MM.1S (cell line): ENCODE measurements around the gene AGAP1.

ENCODE experiments used
- DNase-seq: peaks from one replicate; pipeline ENCODE4 v3.0.0-alpha.2; 2015
- H2AFZ ChIP-seq: fragments of 300-600 bp; sonication (generic); 2 replicates; pipeline ENCODE4 v1.6.0; 2016; ENCODE audit warnings: antibody characterized with exemption, low read length
- H3F3A ChIP-seq: fragments of 300-600 bp; sonication (generic); 2 replicates; pipeline ENCODE4 v1.6.1; 2016; ENCODE audit warnings: mild to moderate bottlenecking, antibody characterized with exemption, low read length, moderate library complexity, mixed read lengths; ENCODE audit not compliant: insufficient read depth
- H3K27ac ChIP-seq: fragments of 300-600 bp; sonication (generic); 2 replicates; pipeline ENCODE4 v1.5.1; 2016; ENCODE audit warnings: mild to moderate bottlenecking, low read length
- H3K27me3 ChIP-seq: fragments of 300-600 bp; sonication (generic); replicated peaks from 2 replicates; pipeline ENCODE4 v1.6.0; 2016; ENCODE audit warnings: low read length; ENCODE audit not compliant: insufficient read depth
- H3K36me3 ChIP-seq: fragments of 300-600 bp; sonication (generic); replicated peaks from 2 replicates; pipeline ENCODE4 v1.6.1; 2016; ENCODE audit warnings: mild to moderate bottlenecking, low read length, mixed read lengths; ENCODE audit not compliant: insufficient read depth
- H3K4me1 ChIP-seq: fragments of 300-600 bp; sonication (generic); 2 replicates; pipeline ENCODE4 v1.6.1; 2016; ENCODE audit warnings: low read length, mixed read lengths
- H3K4me2 ChIP-seq: fragments of 300-600 bp; sonication (generic); 2 replicates; pipeline ENCODE4 v1.6.0; 2016; ENCODE audit warnings: low read depth, low read length
- H3K4me3 ChIP-seq: fragments of 300-600 bp; sonication (generic); 2 replicates; pipeline ENCODE4 v1.5.1; 2016; ENCODE audit warnings: low read length, mixed read lengths
- H3K79me2 ChIP-seq: fragments of 300-600 bp; sonication (generic); 2 replicates; pipeline ENCODE4 v1.6.1; 2016; ENCODE audit warnings: mixed run types, low read length, mixed read lengths
- H3K9ac ChIP-seq: fragments of 300-600 bp; sonication (generic); 2 replicates; pipeline ENCODE4 v1.6.1; 2016; ENCODE audit warnings: low read length, mixed read lengths
- H3K9me2 ChIP-seq: fragments of 300-600 bp; sonication (generic); replicated peaks from 2 replicates; pipeline ENCODE4 v1.6.1; 2016; ENCODE audit warnings: mild to moderate bottlenecking, low read length, mixed read lengths; ENCODE audit not compliant: insufficient read depth
- H3K9me3 ChIP-seq: fragments of 300-600 bp; sonication (generic); replicated peaks from 2 replicates; pipeline ENCODE4 v1.6.1; 2016; ENCODE audit warnings: mild to moderate bottlenecking, low read length, mixed read lengths; ENCODE audit not compliant: insufficient read depth
- H4K20me1 ChIP-seq: fragments of 300-600 bp; sonication (generic); 2 replicates; pipeline ENCODE4 v1.6.1; 2016; ENCODE audit warnings: mild to moderate bottlenecking, low read length, moderate library complexity, mixed read lengths; ENCODE audit not compliant: insufficient read depth
- EZH2 ChIP-seq: fragments of 300-600 bp; sonication (generic); optimal IDR thresholded peaks from 2 replicates; pipeline ENCODE3; 2017; ENCODE audit warnings: low read depth, mild to moderate bottlenecking, antibody characterized with exemption, low read length, mixed read lengths
- EZH2phosphoT487 ChIP-seq: fragments of 300-600 bp; sonication (generic); IDR thresholded peaks from 2 replicates; pipeline ENCODE4 v1.6.1; 2018; ENCODE audit warnings: antibody characterized with exemption, low read length
- TF ChIP-seq, protein P1 (sequence below): fragments of 300-600 bp; sonication (generic); IDR thresholded peaks from 2 replicates; pipeline ENCODE4 v1.5.1; 2016; ENCODE audit warnings: antibody characterized with exemption, low read length, mixed read lengths

Gene AGAP1

DNA sequence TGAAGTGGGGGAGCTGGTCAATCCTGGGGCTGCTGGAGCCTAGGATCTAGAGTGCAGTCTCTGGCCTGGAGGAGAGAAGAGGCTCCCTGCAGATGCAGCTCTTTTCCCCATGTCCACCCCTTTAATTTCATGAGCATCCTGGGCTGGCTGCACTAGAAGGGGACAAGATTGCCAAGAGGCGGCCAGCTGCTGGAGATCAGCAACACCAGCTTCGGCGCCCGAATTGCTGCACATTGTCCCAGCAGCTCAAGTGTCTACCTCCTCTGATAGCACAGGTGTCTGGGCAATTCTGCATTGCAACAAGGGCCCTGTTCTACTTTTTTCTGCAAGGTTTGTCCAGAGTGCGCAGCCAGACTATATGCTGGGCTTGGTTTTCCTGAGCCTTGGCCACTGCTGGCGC is 125.7 kb downstream of the AGAP1 start:
- Histone ChIP-seq H2AFZ (no peak overlapping the region), H3K27me3 (no peaks in the 10 kb centered on the region), H3K79me2 (peaks cover 94% of the 10 kb centered on the region), H3K4me3 (no peak overlapping the region), H3K27ac (no peak overlapping the region), H3K4me1 (peaks cover 14% of the 10 kb centered on the region), H3K4me2 (no peak overlapping the region), H3K36me3 (no peaks in the 10 kb centered on the region), H3K9ac (no peak overlapping the region), H4K20me1 (no peaks in the 10 kb centered on the region), H3K9me3 (no peaks in the 10 kb centered on the region), H3K9me2 (no peaks in the 10 kb centered on the region), H3F3A (peaks cover 3% of the 10 kb centered on the region; the same call in 1 of the 2 replicates)
- DNase-seq, result no peak
- no peak for TF ChIP-seq EZH2phosphoT487
- no peak for TF ChIP-seq EZH2
- TF ChIP-seq, protein P1, sequence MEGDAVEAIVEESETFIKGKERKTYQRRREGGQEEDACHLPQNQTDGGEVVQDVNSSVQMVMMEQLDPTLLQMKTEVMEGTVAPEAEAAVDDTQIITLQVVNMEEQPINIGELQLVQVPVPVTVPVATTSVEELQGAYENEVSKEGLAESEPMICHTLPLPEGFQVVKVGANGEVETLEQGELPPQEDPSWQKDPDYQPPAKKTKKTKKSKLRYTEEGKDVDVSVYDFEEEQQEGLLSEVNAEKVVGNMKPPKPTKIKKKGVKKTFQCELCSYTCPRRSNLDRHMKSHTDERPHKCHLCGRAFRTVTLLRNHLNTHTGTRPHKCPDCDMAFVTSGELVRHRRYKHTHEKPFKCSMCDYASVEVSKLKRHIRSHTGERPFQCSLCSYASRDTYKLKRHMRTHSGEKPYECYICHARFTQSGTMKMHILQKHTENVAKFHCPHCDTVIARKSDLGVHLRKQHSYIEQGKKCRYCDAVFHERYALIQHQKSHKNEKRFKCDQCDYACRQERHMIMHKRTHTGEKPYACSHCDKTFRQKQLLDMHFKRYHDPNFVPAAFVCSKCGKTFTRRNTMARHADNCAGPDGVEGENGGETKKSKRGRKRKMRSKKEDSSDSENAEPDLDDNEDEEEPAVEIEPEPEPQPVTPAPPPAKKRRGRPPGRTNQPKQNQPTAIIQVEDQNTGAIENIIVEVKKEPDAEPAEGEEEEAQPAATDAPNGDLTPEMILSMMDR, result no peak

DNA sequence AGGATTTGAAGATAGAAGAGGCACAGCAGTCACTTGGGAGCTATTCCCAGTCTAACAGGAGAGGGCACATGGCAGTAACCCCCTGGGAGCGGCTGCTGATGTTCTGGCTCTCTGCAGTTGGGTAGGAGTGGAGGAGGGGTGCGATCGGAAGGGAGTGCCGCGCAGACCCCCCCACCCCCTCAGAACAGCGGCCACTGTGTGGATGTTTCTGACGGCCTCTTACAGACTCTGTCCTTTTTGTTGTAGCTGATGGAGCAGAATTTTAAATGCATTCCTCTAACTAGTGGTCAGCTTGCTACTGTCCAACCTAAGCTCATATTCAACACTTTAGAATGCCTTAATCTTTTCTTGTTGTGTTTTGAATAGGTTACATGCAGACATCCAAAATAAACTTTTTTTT is 127.9 kb downstream of the AGAP1 start:
- Histone ChIP-seq H3K27me3 (no peaks in the 10 kb centered on the region), H3K9ac (no peak overlapping the region), H3K79me2 (peaks cover 95% of the 10 kb centered on the region), H3K4me3 (no peak overlapping the region), H3K9me2 (no peaks in the 10 kb centered on the region), H3F3A (no peaks in the 10 kb centered on the region), H3K36me3 (no peaks in the 10 kb centered on the region), H3K27ac (no peak overlapping the region), H2AFZ (no peak overlapping the region), H4K20me1 (no peaks in the 10 kb centered on the region), H3K4me2 (no peak overlapping the region), H3K4me1 (no peaks in the 10 kb centered on the region), H3K9me3 (no peaks in the 10 kb centered on the region)
- TF ChIP-seq, protein P1, result no peak
- TF ChIP-seq EZH2, result no peak
- TF ChIP-seq EZH2phosphoT487, result no peak
- no peak for DNase-seq

DNA sequence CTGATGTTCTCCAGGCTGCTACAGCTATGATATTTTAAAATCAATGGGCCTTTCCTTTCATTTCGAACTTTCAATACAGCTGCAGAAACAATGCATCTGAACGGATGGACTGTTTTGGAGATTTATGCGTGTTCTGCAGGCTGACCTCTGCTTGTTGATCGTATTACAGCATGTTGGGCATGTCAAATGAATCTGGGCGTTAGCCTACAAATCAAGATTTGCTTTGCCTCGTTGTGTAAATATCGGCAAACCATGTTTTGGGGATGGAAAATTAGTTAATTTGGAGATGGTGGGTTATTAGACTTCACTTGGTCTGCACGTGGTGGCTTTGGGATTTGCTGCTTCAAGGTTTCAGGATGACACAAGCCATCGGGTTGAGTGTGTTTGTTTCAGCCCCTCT is 129.3 kb downstream of the AGAP1 start:
- no peaks in the 10 kb centered on the region for H3K4me1 ChIP-seq
- H3K27ac ChIP-seq, result no peak overlapping the region
- H3K4me3 ChIP-seq, result no peak overlapping the region
- TF ChIP-seq, protein P1, result no peak
- no peak for TF ChIP-seq EZH2phosphoT487
- no peak for TF ChIP-seq EZH2
- no peaks in the 10 kb centered on the region for H4K20me1 ChIP-seq
- H3K36me3 ChIP-seq, result no peaks in the 10 kb centered on the region
- H3K9me2 ChIP-seq, result no peaks in the 10 kb centered on the region
- no peak overlapping the region for H3K9ac ChIP-seq
- no peak overlapping the region for H2AFZ ChIP-seq
- no peak overlapping the region for H3K4me2 ChIP-seq
- H3K27me3 ChIP-seq, result no peaks in the 10 kb centered on the region
- no peaks in the 10 kb centered on the region for H3K9me3 ChIP-seq
- H3K79me2 ChIP-seq, result peaks cover 95% of the 10 kb centered on the region
- no peak for DNase-seq
- H3F3A ChIP-seq, result no peaks in the 10 kb centered on the region
